ENCODE data around the gene MS4A15.

GRCh38 chr11:60765355-60765754, 8.7 kb downstream of the MS4A15 start:
- TF ChIP-seq CTCF (IDR thresholded peaks at IDR 0.05) (no peak), POLR2A (IDR thresholded peaks at IDR 0.05) (no peak)
